Tibial nerve (tissue), 4 donors: Measurements from ENCODE around the gene AHRR. TPM values are rescaled to one million over a fixed set of nuclear protein-coding genes. Genes with fewer than 3 reads are reported as not detected.
"Not testable (repeated sequence)": the region's sequence is repeated elsewhere in the genome, so short reads cannot be mapped to it uniquely, and the experiment has no call there.

Experiments used
- DNase-seq, 2 donors: peaks; one replicate each; pipeline ENCODE4 v3.0.0-alpha.2; 2019; ENCODE audit warnings: low spot score in 2 of 2
- H3K27ac ChIP-seq, 4 donors: fragments of 200-600 bp; sonication (generic) in 3 of 4; one replicate each; pipeline ENCODE4 v1.5.1; 2017 to 2019; ENCODE audit warnings: mild to moderate bottlenecking in 1 of 4
- H3K27me3 ChIP-seq, 2 donors: fragments of 200-600 bp; sonication (generic) in 1 of 2; one replicate each; pipeline versions ENCODE4 v1.5.1 to v1.6.0; 2017 to 2019
- H3K36me3 ChIP-seq, 3 donors: fragments of 200-600 bp; sonication (generic); one replicate each; pipeline ENCODE4 v1.5.1; 2018 to 2019
- H3K4me1 ChIP-seq, 4 donors: fragments of 200-600 bp; sonication (generic) in 3 of 4; one replicate each; pipeline ENCODE4 v1.5.1; 2017 to 2019
- H3K4me3 ChIP-seq, 4 donors: fragments of 200-600 bp; sonication (generic) in 3 of 4; one replicate each; pipeline ENCODE4 v1.5.1; 2017 to 2019; ENCODE audit warnings: mild to moderate bottlenecking in 1 of 4, moderate library complexity in 1 of 4
- H3K9me3 ChIP-seq, 4 donors: fragments of 200-600 bp; sonication (generic) in 3 of 4; one replicate each; pipeline ENCODE4 v1.5.1; 2017 to 2019
- CTCF ChIP-seq, 5 experiments: fragments of 200-600 bp in 3 of 5; fragments of 450-650 bp in 2 of 5; sonication (generic) in 3 of 5; IDR thresholded peaks; one replicate each; pipeline ENCODE4 v1.5.1; 2016 to 2019; ENCODE audit warnings: antibody characterized with exemption in 5 of 5, mild to moderate bottlenecking in 3 of 5, moderate library complexity in 2 of 5
- EP300 ChIP-seq, 2 donors: sonication (generic); formaldehyde crosslinking; IDR thresholded peaks; one replicate each; pipeline ENCODE4 v1.6.1; 2017; ENCODE audit warnings: antibody characterized with exemption in 2 of 2, mild to moderate bottlenecking in 1 of 2
- POLR2A ChIP-seq, 2 donors: fragments of 450-650 bp; IDR thresholded peaks; one replicate each; pipeline ENCODE4 v1.6.1; 2017; ENCODE audit warnings: antibody characterized with exemption in 2 of 2, mild to moderate bottlenecking in 2 of 2, moderate library complexity in 2 of 2
- WGBS, 2 donors: methylation state at CpG; one replicate each; pipeline ENCODE4 v1.1.5; 2018; 5-methylcytosine and 5-hydroxymethylcytosine counted together
- total RNA-seq, 4 donors: library from RNA; depleted of rRNA; stranded (reverse); fragments of >200 nt; gene quantifications; one replicate each; pipeline ENCODE4 v1.1.0, GENCODE V29; 2016

The AHRR gene
- total RNA-seq, 4 donors from 2014 or later, result 1.0 to 4.8 (median 1.2) TPM; not detected in 1

- TF ChIP-seq CTCF (IDR thresholded peaks at IDR 0.05), result no peak
- TF ChIP-seq POLR2A (IDR thresholded peaks at IDR 0.05), result no peak
- TF ChIP-seq EP300 (IDR thresholded peaks at IDR 0.05), result no peak
- no peak for DNase-seq
- H3K4me3 ChIP-seq, result no peak overlapping the region
- H3K4me1 ChIP-seq, result peaks cover 0 to 7% (median 0%) of the 10 kb centered on the region in 4 donors
- H3K36me3 ChIP-seq, result peaks cover 0 to 41% (median 0%) of the 10 kb centered on the region in 3 donors
- H3K27ac ChIP-seq, result peak overlapping the region in 2 of 4 donors; percentile 28 to 32
- H3K27me3 ChIP-seq, result peaks cover 0 to 72% of the 10 kb centered on the region in 2 donors
- no peaks in the 10 kb centered on the region for H3K9me3 ChIP-seq
- 59 to 62% methylated on average over 17 to 31 of the region's 34 CpGs for WGBS, 2 donors
Measured at GRCh38 chr5:483434-484140, 162.1 kb downstream of the AHRR start.

- no peak for DNase-seq
- Histone ChIP-seq H3K27me3 (peaks cover 0 to 63% of the 10 kb centered on the region in 2 donors), H3K4me3 (no peak overlapping the region), H3K4me1 (peaks cover 0 to 15% (median 0%) of the 10 kb centered on the region in 4 donors), H3K36me3 (peaks cover 0 to 35% (median 0%) of the 10 kb centered on the region in 3 donors), H3K9me3 (no peaks in the 10 kb centered on the region), H3K27ac (peak overlapping the region in 1 of 4 donors; percentile 56)
- TF ChIP-seq EP300 (IDR thresholded peaks at IDR 0.05), result no peak
- no peak for TF ChIP-seq POLR2A (IDR thresholded peaks at IDR 0.05)
- no peak for TF ChIP-seq CTCF (IDR thresholded peaks at IDR 0.05)
- 88 to 94% methylated on average over 23 to 24 of the region's 24 CpGs for WGBS, 2 donors
Measured at GRCh38 chr5:484556-484955, 163.0 kb downstream of the AHRR start.

GRCh38 chr5:485113-485945, 163.8 kb downstream of the AHRR start:
- no peak for DNase-seq
- H3K36me3 ChIP-seq, result peaks cover 0 to 35% (median 0%) of the 10 kb centered on the region in 3 donors
- WGBS, 2 donors, result 79% methylated on average over 27 to 29 of the region's 29 CpGs
- H3K4me3 ChIP-seq, result no peak overlapping the region
- peaks cover 0 to 55% of the 10 kb centered on the region in 2 donors for H3K27me3 ChIP-seq
- TF ChIP-seq POLR2A (IDR thresholded peaks at IDR 0.05), result no peak
- no peak for TF ChIP-seq EP300 (IDR thresholded peaks at IDR 0.05)
- no peak for TF ChIP-seq CTCF (IDR thresholded peaks at IDR 0.05)
- H3K9me3 ChIP-seq, result no peaks in the 10 kb centered on the region
- H3K27ac ChIP-seq, result peak overlapping the region in 1 of 4 donors; percentile 56
- peaks cover 0 to 15% (median 0%) of the 10 kb centered on the region in 4 donors for H3K4me1 ChIP-seq

GRCh38 chr5:485946-486491, 164.5 kb downstream of the AHRR start:
- Histone ChIP-seq H3K4me3 (no peak overlapping the region), H3K4me1 (peaks cover 0 to 15% (median 0%) of the 10 kb centered on the region in 4 donors), H3K27me3 (peaks cover 0 to 49% of the 10 kb centered on the region in 2 donors), H3K9me3 (no peaks in the 10 kb centered on the region), H3K27ac (peak overlapping the region in 1 of 4 donors; percentile 56), H3K36me3 (peaks cover 0 to 36% (median 0%) of the 10 kb centered on the region in 3 donors)
- 49 to 54% methylated on average over 12 to 13 of the region's 23 CpGs for WGBS, 2 donors
- TF ChIP-seq POLR2A (IDR thresholded peaks at IDR 0.05) (no peak), EP300 (IDR thresholded peaks at IDR 0.05) (no peak), CTCF (IDR thresholded peaks at IDR 0.05) (no peak)
- no peak for DNase-seq

GRCh38 chr5:486597-486996, 165.1 kb downstream of the AHRR start:
- peak overlapping the region in 1 of 4 donors; percentile 56 for H3K27ac ChIP-seq
- WGBS, 2 donors, result 88 to 90% methylated on average over 16 to 17 of the region's 22 CpGs
- DNase-seq, H3K4me3 ChIP-seq, H3K9me3 ChIP-seq: not testable (repeated sequence)
- peaks cover 0 to 48% of the 10 kb centered on the region in 2 donors for H3K27me3 ChIP-seq
- H3K36me3 ChIP-seq, result peaks cover 0 to 36% (median 0%) of the 10 kb centered on the region in 3 donors
- H3K4me1 ChIP-seq, result peaks cover 0 to 15% (median 0%) of the 10 kb centered on the region in 4 donors
